Tibial nerve (tissue), 3 donors: ENCODE data around the gene SIGLEC6.

Experiments used
- CTCF ChIP-seq, 5 experiments: fragments of 200-600 bp in 3 of 5; fragments of 450-650 bp in 2 of 5; sonication (generic) in 3 of 5; IDR thresholded peaks; one replicate each; pipeline ENCODE4 v1.5.1; 2016 to 2019; ENCODE audit warnings: antibody characterized with exemption in 5 of 5, mild to moderate bottlenecking in 3 of 5, moderate library complexity in 2 of 5
- POLR2A ChIP-seq, 2 donors: fragments of 450-650 bp; IDR thresholded peaks; one replicate each; pipeline ENCODE4 v1.6.1; 2017; ENCODE audit warnings: antibody characterized with exemption in 2 of 2, mild to moderate bottlenecking in 2 of 2, moderate library complexity in 2 of 2

- no peak for TF ChIP-seq CTCF (IDR thresholded peaks at IDR 0.05)
- no peak for TF ChIP-seq POLR2A (IDR thresholded peaks at IDR 0.05)
These were observed at the start of gene SIGLEC6 for GRCh38 chr19:51531349-51532315.
